Ectodermal cell (in vitro differentiated cells): ENCODE data around the gene PDHX.

Experiments
- H3K27ac ChIP-seq: 2 replicates; pipeline ENCODE4 v1.7.0; 2013; ENCODE audit warnings: mild to moderate bottlenecking, low read depth, low read length; ENCODE audit not compliant: insufficient read depth, poor library complexity, severe bottlenecking
- H3K27me3 ChIP-seq: 2 replicates; pipeline ENCODE4 v1.7.0; 2013; ENCODE audit warnings: mild to moderate bottlenecking, low read length; ENCODE audit not compliant: insufficient read depth, control insufficient read depth, poor library complexity, severe bottlenecking
- H3K36me3 ChIP-seq: one replicate; pipeline ENCODE4 v1.7.0; 2013; ENCODE audit warnings: low read length; ENCODE audit not compliant: control insufficient read depth, insufficient read depth
- H3K4me1 ChIP-seq: one replicate; pipeline ENCODE4 v1.7.0; 2013; ENCODE audit warnings: low read length; ENCODE audit not compliant: control insufficient read depth, insufficient read depth
- H3K4me3 ChIP-seq: 2 replicates; pipeline ENCODE4 v1.7.0; 2013; ENCODE audit warnings: low read depth, low read length, control low read depth; ENCODE audit not compliant: insufficient read depth
- H3K9me3 ChIP-seq: 2 replicates; pipeline ENCODE4 v1.7.0; 2013; ENCODE audit warnings: mild to moderate bottlenecking, low read length, moderate library complexity; ENCODE audit not compliant: control insufficient read depth
- WGBS, 2 experiments: methylation state at CpG; one replicate each; pipeline ENCODE4 v1.1.7; 2013; ENCODE audit warnings: missing lambda C conversion rate in 2 of 2; 5-methylcytosine and 5-hydroxymethylcytosine counted together

Gene PDHX

DNA sequence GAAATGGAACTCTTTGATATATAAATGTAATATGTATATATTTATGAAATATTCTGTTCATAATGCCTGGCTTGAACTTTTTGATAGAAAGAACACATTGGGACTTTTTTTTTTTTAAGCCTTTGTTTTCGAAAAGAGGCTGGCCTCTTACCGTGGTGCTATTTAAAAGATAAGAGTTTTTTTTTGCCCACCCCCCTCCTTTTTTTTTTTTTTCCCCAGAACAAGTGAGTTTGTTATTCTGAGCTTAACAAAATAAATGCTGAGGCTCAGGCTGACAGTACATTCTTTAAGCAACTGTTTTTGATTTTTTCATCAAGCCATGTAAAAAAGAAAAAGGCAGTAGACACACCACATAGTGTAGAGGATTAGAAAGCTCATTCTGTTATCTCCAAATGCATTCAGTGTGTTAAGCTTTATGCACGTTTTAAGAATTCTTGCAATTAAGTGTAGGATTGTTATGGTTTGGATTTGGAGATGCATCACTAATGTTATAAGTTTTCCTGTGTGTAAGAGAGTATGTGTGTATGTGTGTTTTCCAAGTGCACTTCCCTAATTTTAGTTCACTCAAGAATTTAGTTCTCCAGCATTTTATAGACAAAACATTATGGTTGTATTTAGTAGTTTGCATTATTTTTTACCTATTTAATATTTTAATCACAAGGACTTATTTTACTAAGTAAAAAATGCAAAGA, 12.0 kb downstream of the PDHX start:
- WGBS, 2 experiments = 43 to 56% methylated on average over 3 of the region's 3 CpGs
- H3K27me3 ChIP-seq = no peaks in the 10 kb centered on the region
- no peaks in the 10 kb centered on the region for H3K36me3 ChIP-seq
- H3K4me3 ChIP-seq = no peak overlapping the region
- no peaks in the 10 kb centered on the region for H3K9me3 ChIP-seq
- no peaks in the 10 kb centered on the region for H3K4me1 ChIP-seq
- no peak overlapping the region for H3K27ac ChIP-seq

- Histone ChIP-seq H3K4me3 (no peak overlapping the region), H3K27me3 (no peaks in the 10 kb centered on the region), H3K27ac (no peak overlapping the region), H3K4me1 (no peaks in the 10 kb centered on the region), H3K36me3 (no peaks in the 10 kb centered on the region), H3K9me3 (no peaks in the 10 kb centered on the region)
- 94% methylated on average over 7 of the region's 7 CpGs for WGBS, 2 experiments
Measured at GRCh38 chr11:34928960-34929680, 12.7 kb downstream of the PDHX start.

DNA sequence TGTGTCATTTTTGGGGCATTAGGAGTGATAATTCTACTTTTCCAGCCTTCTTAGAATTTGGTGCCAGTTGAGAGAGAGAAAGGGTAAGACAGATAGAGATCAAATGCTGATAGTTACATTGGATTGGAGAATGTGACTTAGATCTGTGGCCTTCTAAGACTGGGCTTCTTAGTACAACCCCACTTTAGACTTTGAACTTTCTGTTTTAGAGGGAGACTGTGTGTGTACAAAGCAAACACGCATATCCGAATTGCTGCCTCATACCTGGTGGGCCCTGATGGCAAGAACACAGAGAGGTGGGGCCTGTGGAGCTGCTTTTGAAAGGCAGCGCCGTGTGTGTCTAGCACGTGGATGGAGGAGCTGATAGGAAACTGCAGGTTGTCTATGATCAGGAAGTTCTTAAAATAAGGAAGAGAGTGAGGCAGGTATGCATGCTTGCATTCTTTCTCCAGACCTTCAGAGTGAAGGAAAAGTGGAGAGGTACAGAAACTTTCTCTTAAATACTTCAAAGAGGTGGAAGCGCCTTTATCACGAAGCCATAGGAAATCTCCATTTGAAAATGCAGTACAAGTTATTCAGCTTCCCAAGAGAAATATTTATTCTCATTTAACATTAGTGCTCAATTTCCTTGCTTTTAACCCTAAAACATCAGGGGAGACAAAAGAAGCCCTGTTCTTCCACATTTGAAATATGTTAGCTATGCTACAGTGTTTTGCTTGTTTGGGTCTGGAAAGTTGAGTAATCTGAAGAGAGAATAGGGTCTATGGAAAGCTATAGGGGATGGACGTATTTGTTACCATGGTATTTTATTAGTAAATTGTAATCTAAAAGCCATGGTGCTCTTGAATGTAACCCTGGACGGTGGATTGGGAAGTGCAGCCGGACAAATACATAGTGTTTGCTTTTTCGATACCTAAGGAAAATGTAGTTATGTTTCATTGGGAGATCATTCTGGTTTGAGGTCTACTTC, 13.7 kb downstream of the PDHX start:
- Histone ChIP-seq H3K27me3 (no peaks in the 10 kb centered on the region), H3K9me3 (no peaks in the 10 kb centered on the region), H3K36me3 (no peaks in the 10 kb centered on the region), H3K4me1 (no peaks in the 10 kb centered on the region), H3K27ac (no peak overlapping the region), H3K4me3 (no peak overlapping the region)
- 91 to 95% methylated on average over 11 of the region's 11 CpGs for WGBS, 2 experiments

- WGBS, 2 experiments = 94 to 96% methylated on average over 6 of the region's 6 CpGs
- H3K9me3 ChIP-seq = no peaks in the 10 kb centered on the region
- H3K4me3 ChIP-seq = no peak overlapping the region
- H3K27ac ChIP-seq = no peak overlapping the region
- no peaks in the 10 kb centered on the region for H3K36me3 ChIP-seq
- no peaks in the 10 kb centered on the region for H3K4me1 ChIP-seq
- H3K27me3 ChIP-seq = no peaks in the 10 kb centered on the region
Measured at GRCh38 chr11:34936945-34937629, 20.7 kb downstream of the PDHX start.

DNA sequence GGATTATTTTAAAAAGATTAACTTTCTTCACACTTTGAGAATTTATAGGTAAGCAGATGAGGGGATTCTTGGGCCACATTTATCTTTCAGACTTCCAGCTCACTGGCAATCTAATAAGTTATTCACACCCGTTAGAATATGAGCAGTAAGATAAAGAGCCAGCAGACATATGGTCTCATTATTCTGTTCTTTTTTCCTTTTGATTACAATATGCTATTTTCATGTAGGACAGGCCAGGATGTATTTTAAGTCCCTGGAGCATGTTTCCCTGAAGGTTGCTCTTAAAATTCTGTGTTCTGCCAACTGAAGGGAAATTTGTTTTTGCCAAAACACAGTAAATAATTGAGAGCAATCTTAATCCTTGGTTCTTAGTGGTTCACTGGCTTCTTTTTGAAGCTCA, 22.2 kb downstream of the PDHX start:
- 100% methylated on average over 1 of the region's 1 CpG; no CpG with 5 or more reads in 1 of the 2 experiments for WGBS, 2 experiments
- H3K9me3 ChIP-seq = no peaks in the 10 kb centered on the region
- H3K4me3 ChIP-seq = no peak overlapping the region
- H3K36me3 ChIP-seq = no peaks in the 10 kb centered on the region
- H3K4me1 ChIP-seq = no peaks in the 10 kb centered on the region
- H3K27ac ChIP-seq = no peak overlapping the region
- H3K27me3 ChIP-seq = no peaks in the 10 kb centered on the region

DNA sequence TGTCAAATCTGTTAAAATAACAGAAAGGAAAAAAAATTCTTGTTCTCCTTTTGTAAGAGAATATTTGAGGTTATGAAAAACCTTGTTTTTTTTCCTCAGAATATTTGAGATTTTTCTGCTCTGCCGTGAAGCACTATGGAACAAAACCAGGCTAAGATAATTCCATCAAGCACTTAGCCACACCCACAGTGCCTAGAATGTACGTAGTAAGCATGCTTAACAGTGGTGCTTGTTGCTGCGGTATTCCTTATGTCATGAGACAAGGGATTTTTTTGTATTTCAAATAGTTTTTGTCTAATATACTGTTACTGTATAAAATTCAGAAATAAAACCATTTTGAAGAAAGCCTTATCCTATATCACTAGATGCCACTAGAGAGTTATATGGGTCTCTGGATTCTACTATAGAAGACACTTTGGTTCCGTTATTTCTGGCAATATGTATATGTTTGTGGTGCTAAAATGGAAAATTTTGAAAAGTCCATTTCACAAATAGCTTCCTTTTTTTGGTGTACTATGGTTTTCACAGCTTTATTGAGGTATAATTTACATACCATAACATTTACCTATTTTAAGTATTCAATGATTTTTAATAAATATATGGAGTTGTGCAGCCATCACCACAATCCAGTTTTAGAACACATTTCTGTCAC, 23.7 kb downstream of the PDHX start:
- no peaks in the 10 kb centered on the region for H3K36me3 ChIP-seq
- H3K27ac ChIP-seq = no peak overlapping the region
- H3K9me3 ChIP-seq = no peaks in the 10 kb centered on the region
- H3K27me3 ChIP-seq = no peaks in the 10 kb centered on the region
- no peaks in the 10 kb centered on the region for H3K4me1 ChIP-seq
- WGBS, 2 experiments = 87 to 91% methylated on average over 2 to 4 of the region's 4 CpGs
- no peak overlapping the region for H3K4me3 ChIP-seq

GRCh38 chr11:34941688-34942087, 25.3 kb downstream of the PDHX start:
- Histone ChIP-seq H3K36me3 (no peaks in the 10 kb centered on the region), H3K27me3 (no peaks in the 10 kb centered on the region), H3K4me1 (no peaks in the 10 kb centered on the region), H3K4me3 (no peak overlapping the region), H3K27ac (no peak overlapping the region), H3K9me3 (no peaks in the 10 kb centered on the region)
- WGBS, 2 experiments = 94 to 97% methylated on average over 13 of the region's 13 CpGs

DNA sequence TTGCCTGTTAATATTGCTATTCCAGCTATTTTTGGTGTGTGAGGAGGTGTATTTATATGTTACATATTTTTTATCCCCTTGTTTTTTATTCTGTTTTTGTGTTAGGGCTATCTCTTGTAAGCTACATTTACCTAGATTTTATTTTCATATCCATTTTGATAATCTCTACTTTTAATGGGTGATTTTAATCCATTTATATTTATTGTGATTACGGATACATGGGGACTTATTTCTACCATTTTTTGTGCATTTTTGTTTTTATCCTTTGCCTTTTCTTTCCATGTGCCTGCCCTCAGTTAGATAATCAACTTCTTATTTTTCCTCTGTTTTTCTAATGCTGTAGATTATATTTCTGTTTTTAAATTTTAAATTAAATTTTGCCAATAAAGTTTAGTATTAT, 28.3 kb downstream of the PDHX start:
- WGBS, 2 experiments = no CpG with 5 or more reads among the region's 1 CpG
- Histone ChIP-seq H3K36me3 (no peaks in the 10 kb centered on the region), H3K4me3 (no peak overlapping the region), H3K27ac (no peak overlapping the region), H3K9me3 (no peaks in the 10 kb centered on the region), H3K27me3 (no peaks in the 10 kb centered on the region), H3K4me1 (no peaks in the 10 kb centered on the region)

DNA sequence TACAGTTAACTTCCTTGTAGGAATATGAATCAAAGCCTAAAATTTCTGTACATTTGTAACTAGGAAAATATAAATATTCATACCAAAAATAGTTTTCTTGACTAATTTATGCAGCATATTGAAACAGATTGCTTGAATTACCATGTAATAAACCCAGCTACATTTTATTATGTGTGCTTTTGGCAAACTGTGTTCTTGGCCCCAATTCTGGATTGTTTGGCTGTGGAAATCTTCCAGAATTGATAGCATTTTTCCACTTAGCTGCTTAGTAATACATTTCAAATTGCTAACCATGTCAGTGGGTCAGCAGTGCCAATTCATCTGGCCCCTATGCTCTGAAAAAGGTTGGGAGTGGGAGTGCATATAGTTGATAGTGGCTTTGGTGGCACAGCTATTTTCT, 32.3 kb downstream of the PDHX start:
- Histone ChIP-seq H3K27me3 (no peaks in the 10 kb centered on the region), H3K4me3 (no peak overlapping the region), H3K9me3 (no peaks in the 10 kb centered on the region), H3K27ac (no peak overlapping the region), H3K36me3 (no peaks in the 10 kb centered on the region), H3K4me1 (no peaks in the 10 kb centered on the region)
